Transverse colon (tissue), 4 donors: ENCODE results near the gene ADAM30. TPM values are rescaled to one million over a fixed set of nuclear protein-coding genes. Genes with fewer than 3 reads are reported as not detected.
A peak's percentile ranks its signal among the peaks of the same experiment; 100 is the strongest.

Experiments
- DNase-seq: peaks from one replicate; pipeline ENCODE4 v3.0.0-alpha.2; 2019
- H3K27ac ChIP-seq, 4 donors: fragments of 200-600 bp; sonication (generic); 2 replicates each; pipeline ENCODE4 v1.5.1; 2016 to 2018; ENCODE audit warnings: inconsistent platforms in 4 of 4
- H3K27me3 ChIP-seq: fragments of 200-600 bp; sonication (generic); 2 replicates; pipeline ENCODE4 v1.5.1; 2017; ENCODE audit warnings: inconsistent platforms
- H3K36me3 ChIP-seq, 4 donors: fragments of 200-600 bp; sonication (generic); 2 replicates each; pipeline ENCODE4 v1.5.1; 2017 to 2019; ENCODE audit warnings: inconsistent platforms in 4 of 4
- H3K4me1 ChIP-seq, 4 donors: fragments of 200-600 bp; sonication (generic); 2 replicates each; pipeline ENCODE4 v1.5.1; 2017 to 2020; ENCODE audit warnings: inconsistent platforms in 4 of 4
- H3K4me3 ChIP-seq, 4 donors: fragments of 200-600 bp; sonication (generic); 1 replicate in 1 of 4; 2 replicates in 3 of 4; pipeline versions ENCODE4 v1.5.1 to v1.6.1; 2017 to 2019; ENCODE audit warnings: inconsistent platforms in 4 of 4
- H3K9me3 ChIP-seq, 2 donors: fragments of 200-600 bp; sonication (generic); 2 replicates each; pipeline ENCODE4 v1.5.1; 2017 to 2019; ENCODE audit warnings: inconsistent platforms in 2 of 2
- CTCF ChIP-seq, 5 experiments: fragments of 200-600 bp in 3 of 5; fragments of 450-650 bp in 2 of 5; sonication (generic) in 3 of 5; IDR thresholded peaks; 1 replicate in 2 of 5; 2 replicates in 3 of 5; pipeline ENCODE4 v1.5.1; 2016 to 2017; ENCODE audit warnings: antibody characterized with exemption in 5 of 5, inconsistent platforms in 3 of 5, mild to moderate bottlenecking in 2 of 5, moderate library complexity in 1 of 5
- EP300 ChIP-seq: sonication (generic); formaldehyde crosslinking; IDR thresholded peaks from one replicate; pipeline ENCODE4 v1.6.1; 2017; ENCODE audit warnings: antibody characterized with exemption, low read depth
- POLR2A ChIP-seq: fragments of 450-650 bp; IDR thresholded peaks from one replicate; pipeline ENCODE4 v1.6.1; 2016; ENCODE audit warnings: antibody characterized with exemption, mild to moderate bottlenecking, moderate library complexity
- POLR2AphosphoS5 ChIP-seq, 3 donors: sonication (generic); formaldehyde crosslinking; IDR thresholded peaks; one replicate each; pipeline ENCODE4 v1.6.1; 2016; ENCODE audit warnings: antibody characterized with exemption in 3 of 3
- WGBS, 2 donors: methylation state at CpG; one replicate each; pipeline ENCODE4 v1.1.5; 2018; ENCODE audit warnings: low coverage in 1 of 2; 5-methylcytosine and 5-hydroxymethylcytosine counted together
- in situ Hi-C, 4 donors: fragments of 200-750 bp; cut with MboI; loops; one replicate each; pipeline versions ENCODE4 v1.15.0 to v1.15.1; 2017; ENCODE audit warnings: low sequenced_read_pairs in 3 of 4, low pct_ligation_motif_present in 1 of 4, low pct_unique_long_range_greater_than_20kb in 1 of 4
- intact Hi-C: fragments of 100-400 bp; cut with DNase I; formaldehyde crosslinking; loops from one replicate; pipeline ENCODE4 v1.15.1; 2023; ENCODE audit warnings: low total_unique reads
- total RNA-seq, 4 donors: library from RNA; depleted of rRNA; stranded (reverse); fragments of >200 nt; gene quantifications; one replicate each; pipeline ENCODE4 v1.1.0, GENCODE V29; 2016

ADAM30 gene
- total RNA-seq, 4 donors from 2014 or later = not detected

GRCh38 chr1:119885903-119886783 lies 10.2 kb downstream of the ADAM30 start:
- Histone ChIP-seq H3K4me1 (peaks cover 0 to 5% (median 0%) of the 10 kb centered on the region in 4 donors), H3K27me3 (no peaks in the 10 kb centered on the region), H3K36me3 (no peaks in the 10 kb centered on the region), H3K9me3 (peaks cover 0 to 5% of the 10 kb centered on the region in 2 donors), H3K27ac (no peak overlapping the region), H3K4me3 (no peak overlapping the region)
- 58 to 63% methylated on average over 10 to 11 of the region's 11 CpGs for WGBS, 2 donors
- TF ChIP-seq CTCF (IDR thresholded peaks at IDR 0.05) (peak; percentile 57 to 76 (median 71)), POLR2A (no peak), EP300 (no peak)
- in situ Hi-C loops = no loop called here
- DNase-seq = peak; percentile 69
- intact Hi-C loops = no loop called here

- in situ Hi-C loops (no loop called here), intact Hi-C loops (no loop called here)
- 18 to 50% methylated on average over 2 of the region's 2 CpGs for WGBS, 2 donors
- H3K36me3 ChIP-seq = no peaks in the 10 kb centered on the region
- H3K4me3 ChIP-seq = no peak overlapping the region
- TF ChIP-seq EP300 (no peak), CTCF (IDR thresholded peaks at IDR 0.05) (no peak), POLR2AphosphoS5 (IDR thresholded peaks at IDR 0.05) (no peak), POLR2A (no peak)
- no peak for DNase-seq
- peaks cover 0 to 5% of the 10 kb centered on the region in 2 donors for H3K9me3 ChIP-seq
- H3K27ac ChIP-seq = no peak overlapping the region
- no peaks in the 10 kb centered on the region for H3K27me3 ChIP-seq
- peaks cover 0 to 5% (median 0%) of the 10 kb centered on the region in 4 donors for H3K4me1 ChIP-seq
Observed at GRCh38 chr1:119884711-119885110, 11.6 kb downstream of the ADAM30 start.

- H3K4me1 ChIP-seq = peaks cover 0 to 5% (median 0%) of the 10 kb centered on the region in 4 donors
- intact Hi-C loops (no loop called here), in situ Hi-C loops (no loop called here)
- DNase-seq = no peak
- TF ChIP-seq POLR2A (no peak), EP300 (no peak), CTCF (IDR thresholded peaks at IDR 0.05) (no peak), POLR2AphosphoS5 (IDR thresholded peaks at IDR 0.05) (no peak)
- no peak overlapping the region for H3K27ac ChIP-seq
- H3K36me3 ChIP-seq = no peaks in the 10 kb centered on the region
- H3K27me3 ChIP-seq = no peaks in the 10 kb centered on the region
- peaks cover 0 to 5% of the 10 kb centered on the region in 2 donors for H3K9me3 ChIP-seq
- WGBS, 2 donors = 93 to 98% methylated on average over 2 to 3 of the region's 3 CpGs
- no peak overlapping the region for H3K4me3 ChIP-seq
Observed at GRCh38 chr1:119883826-119884225, 12.5 kb downstream of the ADAM30 start.

- TF ChIP-seq POLR2A (no peak), CTCF (IDR thresholded peaks at IDR 0.05) (no peak), POLR2AphosphoS5 (IDR thresholded peaks at IDR 0.05) (no peak), EP300 (no peak)
- Histone ChIP-seq H3K36me3 (no peaks in the 10 kb centered on the region), H3K9me3 (no peaks in the 10 kb centered on the region), H3K27ac (no peak overlapping the region), H3K27me3 (no peaks in the 10 kb centered on the region), H3K4me1 (peaks cover 0 to 5% (median 0%) of the 10 kb centered on the region in 4 donors), H3K4me3 (no peak overlapping the region)
- 54 to 59% methylated on average over 3 to 5 of the region's 5 CpGs for WGBS, 2 donors
- peak; percentile 41 for DNase-seq
- in situ Hi-C loops = no loop called here
- intact Hi-C loops = no loop called here
Observed at GRCh38 chr1:119882132-119883049, 13.9 kb downstream of the ADAM30 start.
